ENCODE measurements around the gene GLRX.
"Not testable (repeated sequence)": the region's sequence is repeated elsewhere in the genome, so short reads cannot be mapped to it uniquely, and the experiment has no call there.

GLRX gene

DNA sequence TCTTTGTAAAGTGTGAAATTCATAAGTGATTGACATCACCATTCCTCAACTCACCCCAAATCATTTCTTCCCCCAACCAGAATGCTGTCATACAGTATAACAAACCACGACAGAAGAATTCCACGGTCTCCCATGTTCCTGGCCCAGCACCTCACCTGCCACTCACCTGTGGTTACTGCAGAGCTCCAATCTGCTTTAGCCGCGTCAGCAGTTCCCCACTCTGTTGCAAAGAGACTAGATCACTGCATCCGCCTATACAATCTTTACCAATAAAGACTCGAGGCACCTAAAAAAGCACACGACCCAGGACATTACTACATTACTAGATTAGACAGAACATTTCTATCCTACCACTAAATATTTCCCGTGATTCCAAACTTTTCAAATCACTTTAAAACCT is 6.2 kb downstream of the GLRX start:
- Histone ChIP-seq H3K27ac (peak overlapping the region in 2 of 21 experiments; percentile 39 to 83), H3K4me3 (no peak overlapping the region)

DNA sequence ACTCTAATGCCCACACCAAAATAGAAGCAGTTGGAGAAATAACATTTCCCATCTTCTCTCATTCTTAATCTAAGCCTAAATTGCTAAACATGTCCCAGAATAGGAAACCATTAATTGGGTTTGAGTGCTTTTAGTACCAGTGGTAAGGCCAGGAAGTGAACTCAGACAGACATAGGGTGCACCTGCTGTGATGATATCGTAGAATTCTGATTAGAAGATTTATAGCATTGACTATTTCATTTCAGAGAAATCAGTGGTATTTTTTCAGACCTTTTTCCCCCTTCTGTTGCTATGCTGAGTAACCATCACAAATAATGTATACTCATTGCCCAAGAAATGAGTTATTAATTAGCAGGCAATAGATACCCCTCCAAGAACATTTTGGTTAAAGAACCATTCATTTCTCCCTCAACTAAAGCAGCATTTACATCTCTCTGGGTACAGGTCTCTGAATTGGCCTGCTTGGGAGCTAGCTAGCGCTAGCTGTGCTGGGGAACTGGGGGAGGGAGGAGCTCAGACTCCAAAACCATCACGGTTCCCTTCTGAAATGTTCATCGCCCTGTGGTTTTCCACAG is 7.3 kb downstream of the GLRX start:
- Histone ChIP-seq H3K27ac (no peak overlapping the region), H3K4me3 (no peak overlapping the region)

DNA sequence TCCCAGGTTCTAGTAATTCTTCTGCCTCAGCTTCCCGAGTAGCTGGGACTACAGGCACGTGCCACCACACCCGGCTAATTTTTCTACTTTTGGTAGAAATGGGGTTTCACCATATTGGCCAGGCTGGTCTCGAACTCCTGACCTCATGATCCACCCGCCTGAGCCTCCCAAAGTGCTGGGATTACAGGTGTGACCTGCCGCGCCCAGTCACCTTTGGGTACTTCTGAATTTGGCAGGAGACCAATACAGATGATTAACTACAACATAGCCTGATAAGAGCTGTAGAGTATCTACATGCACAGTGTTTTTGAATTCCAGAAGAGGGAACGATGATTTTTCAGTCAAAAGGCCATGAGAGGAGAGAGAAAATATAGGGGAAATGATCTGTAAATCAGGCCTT is 9.5 kb downstream of the GLRX start:
- not testable (repeated sequence) for H3K4me3 ChIP-seq, H3K27ac ChIP-seq

DNA sequence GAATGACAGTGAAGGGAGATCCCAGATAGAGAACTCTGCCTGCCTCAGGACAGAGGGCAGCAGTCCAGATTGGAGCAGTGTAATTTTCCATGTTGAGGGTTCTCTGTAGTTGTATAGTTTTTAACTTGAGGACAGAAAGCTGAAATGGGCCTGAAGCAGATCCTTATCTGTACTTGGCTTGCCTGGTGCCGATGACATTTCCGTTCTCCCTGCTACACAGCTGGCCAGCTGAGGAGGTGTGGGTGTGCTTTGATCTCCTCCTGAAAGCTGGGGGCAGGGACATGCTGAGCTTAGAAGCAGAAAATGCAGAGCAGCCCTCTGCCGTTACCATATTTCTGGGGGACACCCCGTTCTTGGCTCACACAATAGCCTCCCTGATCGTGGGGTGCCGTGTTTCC is 10.5 kb downstream of the GLRX start:
- Histone ChIP-seq H3K4me3 (no peak overlapping the region), H3K27ac (peak overlapping the region in 4 of 21 experiments; percentile 13 to 38 (median 24))

DNA sequence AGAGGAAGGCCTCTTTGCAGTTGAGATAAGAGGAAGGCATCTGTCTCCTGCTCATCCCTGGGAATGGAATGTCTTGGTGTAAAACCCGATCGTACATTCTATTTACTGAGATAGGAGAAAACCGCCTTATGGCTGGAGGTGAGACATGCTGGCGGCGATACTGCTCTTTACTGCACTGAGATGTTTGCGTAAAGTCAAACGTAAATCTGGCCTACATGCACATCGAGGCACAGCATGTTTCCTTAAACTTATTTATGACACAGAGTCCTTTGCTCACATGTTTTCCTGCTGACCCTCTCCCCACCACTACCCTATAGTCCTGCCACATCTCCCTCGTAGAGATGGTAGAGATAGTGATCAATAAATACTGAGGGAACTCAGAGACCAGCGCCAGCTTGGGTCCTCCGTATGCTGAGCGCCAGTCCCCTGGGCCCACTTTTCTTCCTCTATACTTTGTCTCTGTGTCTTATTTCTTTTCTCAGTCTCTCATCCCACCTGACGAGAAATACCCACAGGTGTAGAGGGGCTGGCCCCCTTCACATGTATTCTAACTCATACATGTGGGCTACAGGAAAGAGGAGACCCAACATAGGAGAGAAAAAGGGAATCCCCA is 11.0 kb downstream of the GLRX start:
- not testable (repeated sequence) for H3K4me3 ChIP-seq
- peak overlapping the region in 4 of 21 experiments; percentile 13 to 38 (median 24) for H3K27ac ChIP-seq

DNA sequence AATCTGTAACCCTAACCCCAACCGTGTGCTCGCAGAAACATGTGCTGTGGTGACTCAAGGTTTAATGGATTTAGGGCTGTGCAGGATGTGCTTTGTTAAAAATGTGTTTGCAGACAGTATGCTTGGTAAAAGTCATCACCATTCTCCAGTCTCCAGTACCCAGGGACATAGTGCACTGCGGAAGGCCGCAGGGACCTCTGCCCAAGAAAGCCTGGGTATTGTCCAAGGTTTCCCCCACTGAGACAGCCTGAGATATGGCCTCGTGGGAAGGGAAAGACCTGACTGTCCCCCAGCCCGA is 11.5 kb downstream of the GLRX start:
- peak overlapping the region in 4 of 21 experiments; percentile 18 to 81 (median 50) for H3K27ac ChIP-seq
- H3K4me3 ChIP-seq = not testable (repeated sequence)

DNA sequence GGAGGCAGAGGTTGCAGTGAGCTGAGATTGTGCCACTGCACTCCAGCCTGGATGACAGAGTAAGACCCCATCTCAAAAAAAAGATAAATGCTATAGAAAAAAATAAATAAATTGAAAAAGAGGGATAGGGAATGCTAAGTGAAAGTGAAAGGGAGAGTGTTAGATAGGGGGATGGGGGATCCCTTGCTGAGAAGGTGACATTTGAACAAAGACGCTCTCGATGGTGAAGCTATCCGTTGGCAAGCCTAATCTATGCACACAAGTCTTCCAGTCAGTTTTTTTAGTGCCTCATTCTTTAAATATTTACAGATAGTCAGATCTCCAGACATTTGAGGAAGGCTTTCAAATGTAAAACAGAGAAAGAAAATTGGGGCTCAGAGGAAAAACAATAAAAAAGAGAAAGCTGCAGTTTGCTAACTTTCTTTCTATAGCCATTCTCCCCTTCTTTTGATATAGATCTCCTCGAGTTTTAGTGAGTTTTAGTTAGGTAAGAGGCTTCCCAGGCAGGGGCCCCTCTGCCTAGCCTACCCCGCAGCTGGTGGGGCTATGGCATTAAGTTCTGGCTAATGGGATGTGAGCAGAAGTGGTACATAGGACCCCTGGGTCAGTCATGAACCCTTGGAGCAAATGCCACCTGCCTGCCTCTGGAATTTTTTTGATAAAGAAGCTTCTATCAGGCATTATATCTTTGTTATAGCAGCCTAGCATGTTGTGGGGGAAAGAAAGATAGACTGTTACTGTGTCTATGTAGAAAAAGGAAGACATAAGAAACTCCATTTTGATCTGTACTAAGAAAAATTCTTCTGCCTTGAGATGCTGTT is 12.0 kb downstream of the GLRX start:
- Histone ChIP-seq H3K27ac (peak overlapping the region in 10 of 21 experiments; percentile 8 to 81 (median 50)), H3K4me3 (no peak overlapping the region)

DNA sequence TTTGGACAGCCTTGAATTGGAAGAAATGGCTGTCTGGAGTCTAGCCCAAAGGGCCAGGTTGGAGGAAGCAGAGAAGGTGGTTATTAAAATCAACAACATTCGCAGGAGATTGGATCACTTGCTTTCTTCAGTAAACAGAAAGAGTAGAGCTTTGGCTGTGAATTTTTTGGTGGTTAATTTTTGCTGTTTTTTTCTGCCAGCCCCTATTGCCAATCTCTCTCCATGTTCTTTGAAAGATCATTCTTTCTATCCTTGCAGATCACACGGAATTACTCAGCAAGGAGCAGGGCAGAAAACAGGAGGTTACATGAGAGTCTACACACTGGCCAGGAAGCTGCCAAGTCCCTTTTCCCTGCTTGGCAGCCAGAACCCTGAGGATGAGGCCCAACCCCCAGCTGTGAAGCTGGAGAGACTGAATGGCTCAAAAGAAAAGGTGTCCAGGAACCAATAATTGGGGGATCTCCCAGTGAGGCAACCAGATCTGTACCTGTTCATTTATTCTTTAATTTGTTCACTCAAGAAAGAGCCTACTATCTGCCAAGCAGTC is 13.0 kb downstream of the GLRX start:
- H3K27ac ChIP-seq = peak overlapping the region in 17 of 21 experiments; percentile 5 to 81 (median 54)
- no peak overlapping the region for H3K4me3 ChIP-seq

DNA sequence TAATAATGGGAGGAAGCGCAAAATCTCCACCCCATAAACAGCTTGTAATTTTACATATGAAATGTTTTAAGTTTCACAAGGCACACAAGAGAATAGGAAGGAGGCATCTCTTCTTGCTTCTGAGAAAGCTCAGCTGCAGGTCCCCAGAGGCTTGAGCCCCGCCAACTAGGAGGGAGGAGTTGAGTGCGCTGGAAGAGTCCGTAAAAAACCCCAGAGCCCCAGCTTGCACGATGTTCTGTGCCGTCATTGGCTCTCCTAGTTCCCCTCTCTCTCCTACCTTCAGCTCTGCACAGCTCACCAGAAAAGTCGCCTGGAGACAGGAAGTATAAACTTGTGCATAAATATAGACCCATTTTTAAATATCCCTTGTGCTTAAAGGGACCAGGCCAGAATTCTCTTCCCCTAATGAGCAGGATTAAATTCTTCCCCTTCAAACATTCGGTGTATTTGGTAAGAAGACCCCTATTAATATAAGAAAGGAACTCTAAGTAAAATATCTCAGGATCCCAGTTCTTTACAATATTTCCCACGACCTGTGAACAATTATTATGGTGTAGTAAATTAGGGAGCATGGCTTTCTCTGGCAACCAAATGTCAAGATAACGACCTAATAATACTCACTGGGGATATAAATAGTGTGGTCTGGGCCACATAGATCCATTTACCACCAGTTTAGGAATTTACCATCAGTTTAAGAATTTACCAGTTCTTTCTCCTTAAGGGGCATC is 13.7 kb downstream of the GLRX start:
- Histone ChIP-seq H3K27ac (peak overlapping the region in 18 of 21 experiments; percentile 5 to 81 (median 55)), H3K4me3 (no peak overlapping the region)

DNA sequence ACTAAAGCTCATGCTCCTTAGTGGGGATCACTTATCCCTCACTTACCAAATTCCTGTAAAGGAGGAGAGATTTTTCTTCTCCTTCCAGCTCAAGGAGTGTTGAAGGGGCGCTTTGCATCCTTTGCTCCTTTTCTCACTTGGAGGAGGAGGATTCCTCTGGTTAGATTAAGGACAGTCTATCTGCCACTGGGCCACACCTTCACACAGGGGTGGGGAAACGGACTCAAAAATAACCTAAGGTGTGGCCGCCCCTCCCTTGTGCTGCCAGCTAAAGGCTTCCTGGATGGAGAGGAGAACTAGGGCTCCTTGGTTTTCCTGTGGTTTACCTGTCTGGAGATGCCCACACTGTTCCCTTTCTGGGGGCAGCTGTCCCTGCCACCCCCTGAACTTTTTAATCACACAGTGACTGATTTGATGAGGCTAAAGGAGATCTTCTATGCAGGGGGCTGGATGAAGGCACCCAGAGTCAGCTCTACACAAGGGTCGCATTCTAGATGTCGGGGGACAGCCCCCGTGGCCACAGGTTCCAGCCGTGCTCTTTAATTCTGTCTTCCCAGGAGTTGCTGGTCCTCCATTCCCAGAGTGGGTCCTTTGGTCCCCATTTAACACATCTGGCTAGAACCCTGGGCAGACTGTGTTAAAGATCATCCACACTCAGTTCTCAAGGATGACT is 14.4 kb downstream of the GLRX start:
- Histone ChIP-seq H3K27ac (peak overlapping the region in 17 of 21 experiments; percentile 11 to 81 (median 56)), H3K4me3 (no peak overlapping the region)

DNA sequence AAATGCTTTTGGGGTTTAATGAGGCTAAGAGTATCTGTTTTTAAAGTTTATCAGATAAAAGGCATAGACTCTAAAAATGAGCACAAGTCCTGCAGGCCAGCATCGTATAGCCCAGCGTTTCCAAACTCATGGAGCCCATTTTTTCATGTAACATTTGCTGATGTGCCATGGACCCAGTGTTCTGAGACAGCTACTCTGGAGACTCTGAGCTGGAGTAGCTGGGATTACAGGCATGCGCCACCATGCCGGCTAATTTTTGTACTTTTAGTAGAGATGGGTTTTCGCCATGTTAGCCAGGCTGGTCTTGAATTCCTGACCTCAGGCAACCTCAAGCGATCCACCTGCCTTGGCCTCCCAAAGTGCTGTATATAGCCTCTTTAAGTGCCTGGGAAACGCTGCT is 15.8 kb downstream of the GLRX start:
- H3K27ac ChIP-seq = no peak overlapping the region
- H3K4me3 ChIP-seq = no peak overlapping the region

DNA sequence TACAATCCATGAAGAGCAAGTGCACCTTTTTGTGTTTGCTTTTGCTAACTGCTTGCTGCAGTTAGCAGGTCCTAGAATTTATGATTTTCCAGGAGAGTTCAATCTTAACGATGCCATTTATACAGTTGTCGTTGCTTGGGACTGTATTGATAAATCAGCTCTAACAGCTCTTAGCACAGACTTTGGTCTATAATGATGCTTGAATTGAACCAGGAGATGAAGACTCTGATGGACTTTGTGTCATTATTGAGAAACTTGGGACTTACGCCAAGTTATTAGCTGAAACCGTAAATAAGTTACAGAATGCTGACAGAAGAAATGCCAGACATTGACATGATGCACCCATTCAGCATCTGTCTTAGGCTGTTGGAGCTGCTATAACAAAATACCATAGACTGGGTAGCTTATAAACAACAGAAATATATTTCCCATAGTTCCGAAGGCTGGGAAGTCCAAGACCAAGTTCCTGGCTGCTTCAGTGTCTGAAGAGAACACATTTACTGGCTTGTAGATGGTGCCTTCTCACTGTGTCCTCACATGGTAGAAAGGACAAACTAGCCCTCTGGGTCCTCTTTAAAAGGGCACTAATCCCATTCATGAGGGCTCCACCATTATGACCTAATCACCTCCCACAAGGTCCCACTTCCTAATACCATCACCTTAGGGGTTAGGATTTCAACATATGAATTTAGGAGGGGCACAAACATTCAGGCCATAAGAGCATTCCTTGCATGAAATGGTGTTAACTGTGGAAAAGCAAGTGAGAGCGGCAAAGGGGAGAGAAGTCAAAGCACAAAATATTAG is 17.6 kb downstream of the GLRX start:
- Histone ChIP-seq H3K27ac (no peak overlapping the region), H3K4me3 (no peak overlapping the region)

DNA sequence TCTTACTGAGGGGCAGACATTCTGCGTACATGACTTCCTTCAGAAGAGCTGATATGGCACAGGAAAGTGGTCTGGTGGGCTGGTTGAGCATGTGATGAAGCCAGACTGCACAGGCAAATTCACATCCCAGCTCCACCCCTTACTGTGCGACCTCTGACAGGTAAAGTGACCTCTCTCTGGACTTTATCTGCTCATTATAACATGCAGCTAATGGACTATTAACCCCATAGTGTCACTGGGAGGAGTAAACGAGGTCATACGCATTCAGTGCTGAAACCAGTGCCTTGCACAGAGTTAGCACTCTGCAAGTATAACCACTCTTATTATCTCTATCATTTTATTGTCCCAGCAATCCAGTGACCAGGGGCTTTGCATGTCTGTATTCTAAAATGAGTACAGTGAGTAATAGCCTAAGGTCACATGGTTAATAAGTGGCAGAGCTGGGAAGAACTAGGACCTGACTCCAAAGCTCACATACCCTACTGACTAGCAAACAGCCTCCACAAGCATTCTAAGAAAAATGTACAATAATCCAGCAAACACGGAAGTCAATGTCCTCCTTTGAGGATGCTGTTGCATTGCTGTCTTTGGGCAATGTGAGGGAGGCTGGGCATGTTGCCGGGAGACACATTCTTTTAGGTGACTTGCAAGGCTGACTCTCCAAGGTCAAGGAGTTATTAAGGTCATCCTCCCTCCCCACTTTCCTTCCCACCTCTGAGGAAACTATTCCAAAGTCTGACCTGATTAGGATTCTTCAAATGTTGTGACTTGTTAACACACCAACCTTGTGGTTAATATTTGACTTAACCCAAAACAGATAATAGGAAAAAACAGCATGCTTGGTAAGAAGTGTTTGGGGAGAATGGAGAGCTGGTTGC is 19.0 kb downstream of the GLRX start:
- H3K4me3 ChIP-seq = no peak overlapping the region
- no peak overlapping the region for H3K27ac ChIP-seq

DNA sequence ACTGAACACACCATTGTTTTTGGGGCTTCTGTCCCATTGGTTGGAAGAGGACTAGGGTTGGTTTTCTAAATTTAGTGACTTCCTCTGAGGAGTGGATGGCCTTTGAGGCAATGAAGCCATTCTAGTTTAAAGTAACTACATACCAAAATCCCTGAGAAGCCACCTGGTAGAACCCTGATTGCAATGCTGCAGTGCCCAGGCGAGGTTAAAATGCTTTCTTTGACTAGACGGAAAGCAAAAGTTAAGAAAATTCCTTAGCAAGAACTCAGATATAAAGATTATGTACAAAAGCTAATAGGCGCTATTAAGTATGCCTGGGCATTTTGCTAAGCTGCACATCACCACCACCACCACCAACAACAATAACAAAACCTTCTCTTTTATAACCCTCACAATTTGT is 20.6 kb downstream of the GLRX start:
- no peak overlapping the region for H3K27ac ChIP-seq
- H3K4me3 ChIP-seq = no peak overlapping the region

DNA sequence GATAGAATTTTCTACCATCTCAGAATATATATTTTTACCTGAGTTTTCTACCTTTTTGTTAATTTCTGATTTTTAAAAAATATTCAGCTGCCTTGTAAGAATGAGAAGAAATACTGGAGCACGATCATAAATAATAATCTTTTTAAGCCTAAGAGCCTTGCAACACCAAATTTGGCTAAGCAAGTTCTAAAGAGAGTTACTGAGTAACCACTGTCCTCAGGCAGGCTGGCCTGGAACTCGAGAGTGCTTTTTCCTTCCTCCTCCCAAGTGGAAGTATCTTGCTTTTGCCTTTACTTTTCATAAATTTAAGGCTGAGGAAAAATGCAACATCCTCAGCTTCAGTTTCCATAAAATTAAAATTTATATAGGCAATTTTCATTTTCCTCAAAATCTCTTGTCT is 21.0 kb downstream of the GLRX start:
- Histone ChIP-seq H3K27ac (no peak overlapping the region), H3K4me3 (no peak overlapping the region)

DNA sequence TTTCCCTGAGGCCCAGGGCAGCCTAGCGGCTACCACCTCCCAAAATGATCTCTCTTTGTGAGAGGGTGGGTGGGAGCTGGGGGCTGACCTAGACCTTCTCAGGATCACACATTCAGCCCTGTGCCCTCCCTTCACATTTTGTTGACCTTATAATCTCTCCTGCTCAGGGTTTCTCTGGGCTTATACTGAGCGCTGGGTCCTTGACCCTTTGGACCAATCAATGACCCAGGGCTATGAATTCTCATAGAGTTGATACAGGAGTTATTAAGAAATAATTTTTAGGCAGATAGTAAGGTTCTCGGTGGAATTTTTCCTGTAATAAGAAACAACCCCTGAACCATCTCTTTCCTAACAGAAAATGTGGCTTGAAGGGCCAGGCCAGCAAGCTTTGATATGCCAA is 22.0 kb downstream of the GLRX start:
- H3K27ac ChIP-seq = no peak overlapping the region

DNA sequence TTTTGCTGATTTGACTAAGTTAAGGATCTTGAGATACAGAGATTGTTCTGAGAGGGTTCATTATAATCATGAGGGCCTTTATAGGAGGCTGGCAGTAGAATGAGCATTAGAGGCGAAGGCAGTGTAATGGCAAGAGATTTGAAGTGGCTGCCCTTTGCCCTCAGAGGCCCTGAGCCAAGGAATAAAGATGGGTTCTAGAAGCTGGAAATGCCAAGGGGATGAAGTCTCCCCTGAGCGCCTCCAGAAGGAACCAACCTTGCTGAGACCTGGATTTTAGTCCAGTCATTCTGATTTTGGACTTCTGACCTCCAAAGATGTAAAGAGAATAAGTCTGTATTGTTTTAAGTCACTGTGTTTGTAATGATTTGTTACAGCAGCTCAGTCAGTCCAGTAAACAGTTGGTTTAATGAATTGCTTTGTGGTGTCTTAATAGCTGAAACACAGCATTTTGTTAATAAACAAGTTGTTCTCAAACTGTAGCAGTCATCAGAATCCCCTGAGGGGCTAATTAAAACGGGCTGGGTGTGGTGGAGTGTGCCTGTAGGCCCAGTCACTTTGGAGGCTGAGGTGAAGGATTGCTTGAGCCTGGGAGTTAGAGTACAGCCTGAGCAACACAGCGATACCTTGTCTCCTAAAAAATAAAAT is 23.2 kb downstream of the GLRX start:
- no peak overlapping the region for H3K4me3 ChIP-seq
- H3K27ac ChIP-seq = no peak overlapping the region

More for the DNA sequence above, 22.0 kb downstream of the GLRX start:
- H3K4me3 ChIP-seq = no peak overlapping the region

All from skin epidermis (tissue), 12 donors.